ENCODE results near the gene SCN1B.

Gene SCN1B

GRCh38 chr19:35040826-35041547 lies 10.7 kb downstream of the SCN1B start:
- CTCF ChIA-PET, result no interaction called here

GRCh38 chr19:35041548-35042055 lies 11.3 kb downstream of the SCN1B start, which contains the start of gene HPN:
TSS of gene HPN (plus strand) at chr19:35041721. CDS start at chr19:35042507, 786 bp downstream.
- no peak for DNase-seq (ENCODE audit: extremely low spot score)
- CTCF ChIA-PET, result no interaction called here
- TF ChIP-seq HDGF (IDR thresholded peaks at IDR 0.05; ENCODE audit: borderline replicate concordance) (no peak), CTBP1 (IDR thresholded peaks at IDR 0.05; ENCODE audit: borderline replicate concordance) (no peak), ARNT (IDR thresholded peaks at IDR 0.05) (no peak), LEF1 (IDR thresholded peaks at IDR 0.05; ENCODE audit: borderline replicate concordance) (no peak), NFRKB (IDR thresholded peaks at IDR 0.05) (no peak), BHLHE40 (IDR thresholded peaks at IDR 0.05; ENCODE audit: borderline replicate concordance) (no peak), FOXA1 (IDR thresholded peaks at IDR 0.05) (no peak), SUZ12 (IDR thresholded peaks at IDR 0.05) (no peak), SP1 (IDR thresholded peaks at IDR 0.05) (no peak), FOXM1 (IDR thresholded peaks at IDR 0.05; ENCODE audit: borderline replicate concordance) (no peak), L3MBTL2 (conservative IDR thresholded peaks at IDR 0.05) (no peak), ELF4 (IDR thresholded peaks at IDR 0.05) (no peak), TARDBP (IDR thresholded peaks at IDR 0.05) (no peak)
- POLR2A ChIA-PET, result no interaction called here

More at GRCh38 chr19:35040826-35041547, 10.7 kb downstream of the SCN1B start:
- TF ChIP-seq PKNOX1 (IDR thresholded peaks at IDR 0.05), result no peak
- no peak for TF ChIP-seq BHLHE40 (IDR thresholded peaks at IDR 0.05; ENCODE audit: borderline replicate concordance)
- no peak for TF ChIP-seq L3MBTL2 (conservative IDR thresholded peaks at IDR 0.05)
- no peak for TF ChIP-seq SUZ12 (IDR thresholded peaks at IDR 0.05)
- TF ChIP-seq FOXM1 (IDR thresholded peaks at IDR 0.05; ENCODE audit: borderline replicate concordance), result no peak
- TF ChIP-seq NFRKB (IDR thresholded peaks at IDR 0.05), result no peak
- no peak for TF ChIP-seq ELF4 (IDR thresholded peaks at IDR 0.05)
- no peak for TF ChIP-seq ARNT (IDR thresholded peaks at IDR 0.05)
- no peak for TF ChIP-seq CTBP1 (IDR thresholded peaks at IDR 0.05; ENCODE audit: borderline replicate concordance)
- no peak for TF ChIP-seq FOXA1 (IDR thresholded peaks at IDR 0.05)
- TF ChIP-seq ZNF384 (IDR thresholded peaks at IDR 0.05), result no peak
- no peak for TF ChIP-seq TARDBP (IDR thresholded peaks at IDR 0.05)
- no peak for TF ChIP-seq LEF1 (IDR thresholded peaks at IDR 0.05; ENCODE audit: borderline replicate concordance)
- no peak for TF ChIP-seq SP1 (IDR thresholded peaks at IDR 0.05)
- no peak for DNase-seq (ENCODE audit: extremely low spot score)
- POLR2A ChIA-PET, result no interaction called here

GRCh38 chr19:35042056-35042730 lies 11.9 kb downstream of the SCN1B start:
- CTCF ChIA-PET, result no interaction called here
- TF ChIP-seq FOXA1 (IDR thresholded peaks at IDR 0.05) (no peak), TARDBP (IDR thresholded peaks at IDR 0.05) (no peak), L3MBTL2 (conservative IDR thresholded peaks at IDR 0.05) (no peak), NFRKB (IDR thresholded peaks at IDR 0.05) (no peak), SUZ12 (IDR thresholded peaks at IDR 0.05) (no peak), SP1 (IDR thresholded peaks at IDR 0.05) (no peak), FOXK2 (IDR thresholded peaks at IDR 0.05) (no peak), PKNOX1 (IDR thresholded peaks at IDR 0.05) (no peak)
- no peak for DNase-seq (ENCODE audit: extremely low spot score)
- POLR2A ChIA-PET, result no interaction called here

GRCh38 chr19:35042954-35043604 lies 12.8 kb downstream of the SCN1B start:
- no peak for DNase-seq (ENCODE audit: extremely low spot score)
- POLR2A ChIA-PET, result no interaction called here
- CTCF ChIA-PET, result interaction anchor here (1.3 to 2.0 kb wide), 4 partner anchors 9 to 92 kb away, joined by 3 to 10 read pairs (median 6); partner anchors contain the start of gene LGI4

More at GRCh38 chr19:35042954-35043604, 12.8 kb downstream of the SCN1B start:
- TF ChIP-seq FOXM1 (IDR thresholded peaks at IDR 0.05; ENCODE audit: borderline replicate concordance) (no peak), SUZ12 (IDR thresholded peaks at IDR 0.05) (no peak), HDGF (IDR thresholded peaks at IDR 0.05; ENCODE audit: borderline replicate concordance) (no peak), TARDBP (IDR thresholded peaks at IDR 0.05) (no peak), L3MBTL2 (conservative IDR thresholded peaks at IDR 0.05) (no peak), BHLHE40 (IDR thresholded peaks at IDR 0.05; ENCODE audit: borderline replicate concordance) (no peak), CTBP1 (IDR thresholded peaks at IDR 0.05; ENCODE audit: borderline replicate concordance) (no peak), NFRKB (IDR thresholded peaks at IDR 0.05) (no peak), SP1 (IDR thresholded peaks at IDR 0.05) (no peak), ARNT (IDR thresholded peaks at IDR 0.05) (no peak), PKNOX1 (IDR thresholded peaks at IDR 0.05) (no peak), ELF4 (IDR thresholded peaks at IDR 0.05) (no peak), FOXK2 (IDR thresholded peaks at IDR 0.05) (no peak), FOXA1 (IDR thresholded peaks at IDR 0.05) (no peak), LEF1 (IDR thresholded peaks at IDR 0.05; ENCODE audit: borderline replicate concordance) (no peak)

Measured in HEK293T (cell line).